HT-29 (cell line): ENCODE data around the gene CYP4A11. TPM values are rescaled to one million over a fixed set of nuclear protein-coding genes. Genes with fewer than 3 reads are reported as not detected.
"Not testable (repeated sequence)": the region's sequence is repeated elsewhere in the genome, so short reads cannot be mapped to it uniquely, and the experiment has no call there.

Experiments used
- DNase-seq: peaks from one replicate; pipeline ENCODE4 v3.0.0-alpha.2; 2015; ENCODE audit warnings: low spot score
- total RNA-seq: library from RNA; depleted of rRNA; stranded (reverse); fragments of >200 nt; shearing (Covaris generic); gene quantifications from 2 replicates; pipeline ENCODE4 v1.2.3, GENCODE V29; 2014; rRNA removed

The CYP4A11 gene, protein sequence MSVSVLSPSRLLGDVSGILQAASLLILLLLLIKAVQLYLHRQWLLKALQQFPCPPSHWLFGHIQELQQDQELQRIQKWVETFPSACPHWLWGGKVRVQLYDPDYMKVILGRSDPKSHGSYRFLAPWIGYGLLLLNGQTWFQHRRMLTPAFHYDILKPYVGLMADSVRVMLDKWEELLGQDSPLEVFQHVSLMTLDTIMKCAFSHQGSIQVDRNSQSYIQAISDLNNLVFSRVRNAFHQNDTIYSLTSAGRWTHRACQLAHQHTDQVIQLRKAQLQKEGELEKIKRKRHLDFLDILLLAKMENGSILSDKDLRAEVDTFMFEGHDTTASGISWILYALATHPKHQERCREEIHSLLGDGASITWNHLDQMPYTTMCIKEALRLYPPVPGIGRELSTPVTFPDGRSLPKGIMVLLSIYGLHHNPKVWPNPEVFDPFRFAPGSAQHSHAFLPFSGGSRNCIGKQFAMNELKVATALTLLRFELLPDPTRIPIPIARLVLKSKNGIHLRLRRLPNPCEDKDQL
- not detected in 2 replicates for total RNA-seq

GRCh38 chr1:46941135-46941694 lies at the start of gene CYP4A11:
CYP4A11 (minus strand) TSS chr1:46941476; CDS start chr1:46941433, 43 bp downstream.
- DNase-seq = no peak

- not testable (repeated sequence) for DNase-seq
These were observed 49.3 kb upstream of the CYP4A11 start for GRCh38 chr1:46990541-46990940.

DNA sequence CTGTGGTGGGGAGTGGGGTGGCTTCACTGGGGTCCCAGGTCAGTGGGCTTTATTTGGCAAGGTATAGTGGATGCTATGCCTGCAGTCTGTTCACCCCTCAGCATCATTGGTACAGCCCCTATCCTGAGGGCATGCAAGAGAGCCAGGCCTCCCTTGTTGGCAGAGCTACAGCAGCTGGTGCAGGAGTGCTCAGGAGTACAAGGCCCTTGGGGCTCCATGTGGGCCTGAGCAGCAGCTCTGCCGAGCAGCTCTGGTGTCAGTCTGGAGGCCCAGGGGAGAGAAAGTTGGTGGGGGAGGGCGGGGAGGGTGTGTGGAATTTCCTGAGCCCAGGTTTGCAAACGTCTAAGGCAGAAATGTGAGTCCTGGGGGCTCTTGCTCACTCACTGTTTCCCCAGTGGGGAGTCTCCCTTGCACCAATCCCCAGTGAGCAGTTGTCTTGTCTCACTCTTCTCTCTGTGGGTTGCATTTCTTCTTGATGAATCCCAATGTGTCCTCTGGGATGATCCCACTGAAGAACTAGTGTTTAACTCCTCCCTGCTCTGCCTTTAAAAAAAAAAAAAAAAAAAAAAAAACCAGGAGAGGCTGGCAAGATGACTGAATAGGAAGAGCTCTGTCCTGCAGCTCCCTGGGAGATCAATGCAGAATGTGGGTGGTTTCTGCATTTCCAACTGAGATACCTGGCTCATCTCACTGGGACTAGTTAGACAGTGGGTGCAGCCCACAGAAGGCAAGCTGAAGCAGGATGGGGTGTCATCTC lies 42.7 kb upstream of the CYP4A11 start:
- DNase-seq = no peak

DNA sequence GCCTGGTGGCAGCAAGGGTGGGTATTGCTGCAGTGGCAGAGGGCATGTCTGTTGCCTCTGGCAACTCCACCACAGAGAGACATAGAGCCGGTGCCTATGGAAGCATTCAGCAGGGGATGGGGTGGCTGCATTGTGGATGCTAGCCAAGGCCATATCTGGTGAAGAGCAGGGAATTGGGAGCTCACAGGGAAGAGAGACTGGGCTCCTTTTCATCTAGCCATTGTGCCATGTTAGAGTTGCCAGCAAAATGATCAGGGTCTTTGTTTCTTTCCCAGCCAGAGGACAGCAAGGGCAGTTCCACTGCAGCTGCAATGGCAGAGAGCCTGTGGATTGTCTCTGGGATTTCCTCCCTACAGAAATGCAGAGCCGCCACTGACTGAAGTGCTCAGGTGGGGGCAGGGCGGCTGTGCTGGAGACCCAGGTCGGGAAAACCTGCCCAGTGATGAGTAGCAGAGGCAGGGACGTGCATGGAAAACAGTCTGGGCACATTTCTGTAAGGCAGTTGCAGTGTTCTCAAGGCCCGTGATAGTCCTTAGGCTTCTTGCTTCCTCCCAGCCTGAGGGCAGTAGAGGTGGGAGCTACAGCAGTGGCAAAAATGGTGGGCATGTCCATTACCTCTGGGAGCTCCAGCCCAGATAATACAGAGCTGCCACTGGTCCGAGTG lies 42.0 kb upstream of the CYP4A11 start:
- DNase-seq = no peak

- DNase-seq = peak; percentile 26
These were observed 27.8 kb upstream of the CYP4A11 start for GRCh38 chr1:46969014-46969619.

DNA sequence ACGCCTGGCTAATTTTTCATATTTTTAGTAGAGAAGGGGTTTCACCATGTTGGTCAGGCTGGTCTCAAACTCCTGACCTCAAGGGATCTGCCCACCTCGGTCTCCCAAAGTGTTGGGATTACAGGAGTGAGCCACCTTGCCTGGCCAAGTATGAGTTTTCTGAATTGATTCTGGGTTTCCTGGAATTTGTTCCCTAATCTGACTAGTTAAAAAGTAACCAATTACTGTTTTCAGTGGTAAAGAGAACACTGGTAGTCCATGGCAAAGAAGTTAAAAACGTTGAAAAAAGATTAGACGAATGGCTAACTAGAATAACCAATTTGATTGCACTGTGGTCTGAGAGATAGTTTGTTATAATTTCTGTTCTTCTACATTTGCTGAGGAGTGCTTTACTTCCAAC lies 21.0 kb upstream of the CYP4A11 start:
- not testable (repeated sequence) for DNase-seq

GRCh38 chr1:46961066-46961758 lies 19.9 kb upstream of the CYP4A11 start:
- no peak for DNase-seq

DNA sequence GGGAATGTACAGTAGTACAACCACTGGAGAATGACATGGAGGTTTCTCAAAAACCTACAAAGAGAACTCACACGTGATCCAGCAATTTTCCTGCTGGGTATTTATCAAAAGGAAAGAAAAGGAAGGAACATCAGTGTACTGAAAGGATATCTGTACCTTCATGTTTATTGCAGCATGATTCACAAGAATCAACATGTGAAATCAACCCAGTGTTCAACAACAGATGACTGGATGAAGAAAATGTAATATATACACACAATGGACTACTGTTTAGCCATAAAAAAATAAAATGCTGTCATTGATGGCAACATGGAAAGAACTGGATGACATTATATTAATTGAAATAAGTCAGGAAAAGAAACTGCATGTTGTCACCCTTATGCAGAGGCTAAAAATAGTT lies 19.0 kb upstream of the CYP4A11 start:
- no peak for DNase-seq

DNA sequence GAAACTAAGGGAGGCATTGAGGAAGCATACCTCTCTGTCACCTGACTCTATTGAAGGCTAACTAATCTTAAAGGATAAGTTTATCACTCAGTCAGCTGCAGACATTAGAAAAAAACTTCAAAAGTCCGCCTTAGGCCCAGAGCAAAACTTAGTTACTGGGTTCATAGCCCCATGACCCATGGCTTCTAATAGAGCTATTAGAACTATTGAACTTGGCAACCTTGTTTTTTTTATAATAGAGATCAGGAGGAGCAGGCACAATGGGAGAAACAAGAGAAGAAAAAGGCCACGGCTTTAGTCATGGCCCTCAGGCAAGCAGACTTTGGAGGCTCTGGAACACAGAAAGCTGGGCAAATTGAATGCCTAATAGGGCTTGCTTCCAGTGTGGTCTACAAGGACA lies 13.8 kb upstream of the CYP4A11 start:
- not testable (repeated sequence) for DNase-seq

DNA sequence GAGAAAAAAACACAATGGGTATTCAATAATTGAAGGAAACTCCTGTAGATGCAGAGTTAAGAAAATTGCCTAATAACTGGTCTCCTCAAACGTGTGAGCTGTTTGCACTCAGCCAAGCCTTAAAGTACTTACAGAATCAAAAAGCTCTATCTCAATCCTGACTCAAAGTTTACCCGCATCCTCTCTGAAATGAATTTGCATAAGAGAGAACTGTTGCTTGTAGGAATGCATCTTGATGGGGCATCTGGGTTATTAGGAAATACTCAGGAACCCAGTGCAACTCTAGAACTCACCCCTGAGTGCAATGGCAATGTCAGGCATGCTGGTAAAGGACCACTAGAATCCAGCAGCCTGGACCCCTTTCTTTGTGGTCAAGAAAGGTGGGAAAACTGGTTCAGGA lies 12.6 kb upstream of the CYP4A11 start:
- DNase-seq = not testable (repeated sequence)

DNA sequence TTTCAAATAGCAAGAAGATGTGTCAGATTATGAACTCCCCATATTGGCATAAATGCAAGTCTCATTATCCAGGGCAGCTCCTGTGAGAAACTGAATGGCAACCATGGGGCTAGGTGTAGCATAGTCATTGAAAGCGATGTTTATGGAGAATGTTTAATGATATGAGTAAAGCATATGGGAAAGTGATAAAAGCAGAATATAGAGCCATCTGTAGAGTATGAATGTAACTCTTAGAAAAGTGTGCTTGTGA lies 8.1 kb upstream of the CYP4A11 start:
- not testable (repeated sequence) for DNase-seq

- peak; percentile 50 for DNase-seq
These were observed 7.5 kb upstream of the CYP4A11 start for GRCh38 chr1:46948629-46949416.

- DNase-seq = not testable (repeated sequence)
These were observed 6.4 kb upstream of the CYP4A11 start for GRCh38 chr1:46947706-46948105.

DNA sequence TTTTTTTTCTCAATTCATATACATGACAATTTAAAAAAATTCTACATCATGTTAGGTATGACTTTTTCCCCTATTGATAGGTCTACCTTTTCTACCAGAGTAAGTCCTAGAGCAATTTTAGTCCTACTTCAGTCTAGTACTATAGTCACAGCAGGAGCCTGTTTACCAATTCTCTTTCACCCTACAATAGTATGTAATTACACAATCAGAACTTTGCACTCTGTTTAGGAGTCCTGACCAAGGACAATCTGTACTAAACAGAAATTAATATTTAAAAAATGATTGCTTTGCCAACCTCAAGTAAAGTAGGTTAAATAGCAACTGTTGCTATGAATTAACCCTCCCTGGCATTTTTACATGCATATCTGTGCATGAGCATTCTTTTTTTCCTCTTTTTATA lies 810 bp upstream of the CYP4A11 start:
- no peak for DNase-seq

- no peak for DNase-seq
These were observed 969 bp downstream of the CYP4A11 start for GRCh38 chr1:46940307-46940706.

- DNase-seq = no peak
These were observed 4.0 kb downstream of the CYP4A11 start for GRCh38 chr1:46937270-46937669.

DNA sequence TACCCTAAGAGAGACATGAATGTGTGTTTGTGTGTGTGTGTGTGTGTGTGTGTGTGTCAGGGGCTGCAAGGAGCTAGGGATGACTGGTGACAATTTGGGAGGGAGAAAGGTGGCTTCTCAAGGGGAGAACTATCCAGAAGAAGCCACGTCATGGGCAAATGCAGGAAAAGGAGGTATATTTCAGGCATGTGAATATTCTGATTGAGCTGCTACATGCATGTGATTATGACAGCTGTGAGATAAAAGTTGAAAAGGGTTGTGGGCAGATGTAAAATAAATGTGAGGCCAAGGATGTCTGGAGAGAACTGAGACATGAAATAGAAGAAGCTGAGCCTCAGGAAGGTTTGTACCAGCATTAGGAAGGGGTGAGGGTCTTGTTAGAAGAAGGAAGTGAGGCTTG lies 4.5 kb downstream of the CYP4A11 start:
- no peak for DNase-seq

DNA sequence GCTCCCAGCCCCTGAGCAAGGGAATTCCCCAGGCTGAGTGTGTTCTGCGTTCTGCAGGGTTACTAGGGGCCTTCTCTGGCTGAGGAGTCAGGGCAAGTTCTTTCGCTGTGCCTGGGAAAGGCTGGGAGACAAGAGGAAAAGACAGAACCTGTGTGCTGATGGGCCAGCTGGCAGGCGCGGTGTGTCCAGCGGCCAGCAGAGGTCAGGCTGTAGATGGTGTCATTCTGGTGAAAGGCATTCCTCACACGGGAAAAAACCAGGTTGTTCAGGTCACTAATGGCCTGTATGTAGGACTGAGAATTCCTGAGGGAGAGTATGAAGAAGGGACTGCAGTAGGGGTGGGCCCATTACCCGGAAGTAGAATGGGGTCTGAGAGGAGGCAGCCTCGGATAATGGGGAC lies 6.4 kb downstream of the CYP4A11 start:
- DNase-seq = peak; percentile 53

DNA sequence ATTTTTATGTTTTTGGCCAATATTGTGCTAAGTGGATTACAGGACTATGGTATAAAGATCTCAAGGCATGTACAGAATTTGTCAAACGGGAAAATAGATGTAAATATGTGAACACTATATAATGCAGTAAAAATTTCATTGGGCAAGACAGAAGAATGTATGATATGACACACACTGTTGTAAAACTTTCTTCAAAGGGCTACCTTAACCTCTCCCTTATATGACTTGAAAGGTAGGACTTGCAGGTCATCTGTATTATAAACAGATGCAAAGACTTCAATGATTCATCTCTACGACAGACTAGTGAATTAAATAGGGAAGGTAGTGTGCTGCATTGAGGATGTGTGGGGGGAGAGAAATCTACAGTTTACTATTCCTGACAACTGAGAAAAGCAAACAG lies 9.3 kb downstream of the CYP4A11 start:
- DNase-seq = not testable (repeated sequence)

DNA sequence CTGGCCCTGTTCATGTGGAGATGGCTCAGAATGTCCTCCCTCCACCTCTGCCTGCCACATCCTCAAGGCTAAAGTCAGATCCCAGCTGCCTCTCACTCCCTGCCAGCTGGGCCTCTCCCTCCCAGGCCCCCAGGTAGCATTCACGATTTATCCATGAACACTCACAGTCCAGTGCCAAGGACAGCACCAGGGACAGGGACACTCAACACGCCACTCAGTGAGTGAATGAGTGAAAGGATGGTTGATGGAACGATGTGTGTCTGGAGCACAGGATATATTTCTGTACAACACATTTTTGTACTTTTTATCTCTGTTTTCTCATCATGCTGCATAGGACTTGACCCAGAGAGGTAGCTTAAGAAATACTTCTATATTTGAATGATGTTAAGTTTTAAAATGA lies 10.1 kb downstream of the CYP4A11 start:
- DNase-seq = no peak
